H1 (cell line): ENCODE data around the gene CLCA1. TPM values are rescaled to one million over a fixed set of nuclear protein-coding genes. Genes with fewer than 3 reads are reported as not detected.
A peak's percentile ranks its signal among the peaks of the same experiment; 100 is the strongest.

Experiments
- CBX8 ChIP-seq: fragments of 300-800, 300-1000 bp; sonication (generic); IDR thresholded peaks from 2 replicates; pipeline ENCODE4 v1.7.1; 2016; ENCODE audit warnings: low read depth, low read length, borderline replicate concordance
- MAFK ChIP-seq: IDR thresholded peaks from 2 replicates; pipeline ENCODE4 v1.6.1; 2012; ENCODE audit warnings: low read depth, mild to moderate bottlenecking, improper control_type of control experiment, low read length
- polyA plus RNA-seq, 7 experiments: library from polyadenylated mRNA; depleted of rRNA in 3 of 7; stranded (reverse) in 5 of 7; unstranded in 2 of 7; fragments of >200 nt in 5 of 7; fragments of 200-250 nt in 2 of 7; gene quantifications; 1 replicate in 5 of 7; 2 replicates in 1 of 7; 4 replicates in 1 of 7; pipeline versions ENCODE4 v1.2.1 to v1.2.3, GENCODE V29; 2011 to 2013; ENCODE audit warnings: missing spikeins in 2 of 7, mixed read lengths in 2 of 7
- total RNA-seq: library from RNA; stranded (reverse); fragmentation: NEBNext Ultra II Directional; extraction: Animal tissue kit (Norgen Biotek cat#: 25700); gene quantifications from 2 replicates; pipeline ENCODE4 v1.2.1, GENCODE V29; 2021
- TF ChIP-seq, protein P1 (sequence below): fragments of 300-600 bp; sonication (generic); IDR thresholded peaks from 2 replicates; pipeline ENCODE4 v1.7.1; 2012; ENCODE audit warnings: low read length, moderate library complexity, mild to moderate bottlenecking, inconsistent platforms; ENCODE audit not compliant: insufficient replicate concordance
- TF ChIP-seq, protein P2 (sequence below), 3 experiments: IDR thresholded peaks; 1 replicate in 2 of 3; 2 replicates in 1 of 3; pipeline versions ENCODE4 v1.5.1 to v1.6.1; 2011; ENCODE audit warnings: low read length in 3 of 3, mild to moderate bottlenecking in 3 of 3, inconsistent platforms in 2 of 3, low read depth in 1 of 3, moderate library complexity in 1 of 3; ENCODE audit not compliant: insufficient read depth in 1 of 3; ENCODE audit errors: control extremely low read depth in 1 of 3

Gene CLCA1
- total and polyA plus RNA-seq, 2 of the 8 experiments (the other 6 are each of a cell fraction or from before 2014, with no cell fraction given) = not detected

DNA sequence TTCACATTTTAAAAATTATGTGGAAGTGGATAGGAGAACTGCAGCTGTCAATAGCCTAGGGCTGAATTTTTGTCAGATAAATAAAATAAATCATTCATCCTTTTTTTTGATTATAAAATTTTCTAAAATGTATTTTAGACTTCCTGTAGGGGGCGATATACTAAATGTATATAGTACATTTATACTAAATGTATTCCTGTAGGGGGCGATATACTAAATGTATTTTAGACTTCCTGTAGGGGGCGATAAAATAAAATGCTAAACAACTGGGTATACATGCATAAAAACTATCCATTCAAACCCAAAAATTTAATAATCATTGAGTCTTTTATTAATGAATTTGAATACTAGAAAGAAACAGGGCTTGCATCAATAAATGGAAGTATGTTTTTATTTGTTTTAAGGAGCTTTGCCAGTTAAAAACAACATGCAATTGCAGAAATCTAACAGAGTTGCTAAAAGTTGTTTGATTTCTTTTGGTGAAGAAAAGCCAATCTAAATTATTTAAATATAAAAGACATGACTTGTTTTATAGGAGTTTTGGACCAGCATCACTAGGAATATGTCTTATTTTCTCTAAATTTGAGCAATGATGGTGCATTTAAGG, 31.4 kb downstream of the CLCA1 start (continued):
- TF ChIP-seq, protein P1, sequence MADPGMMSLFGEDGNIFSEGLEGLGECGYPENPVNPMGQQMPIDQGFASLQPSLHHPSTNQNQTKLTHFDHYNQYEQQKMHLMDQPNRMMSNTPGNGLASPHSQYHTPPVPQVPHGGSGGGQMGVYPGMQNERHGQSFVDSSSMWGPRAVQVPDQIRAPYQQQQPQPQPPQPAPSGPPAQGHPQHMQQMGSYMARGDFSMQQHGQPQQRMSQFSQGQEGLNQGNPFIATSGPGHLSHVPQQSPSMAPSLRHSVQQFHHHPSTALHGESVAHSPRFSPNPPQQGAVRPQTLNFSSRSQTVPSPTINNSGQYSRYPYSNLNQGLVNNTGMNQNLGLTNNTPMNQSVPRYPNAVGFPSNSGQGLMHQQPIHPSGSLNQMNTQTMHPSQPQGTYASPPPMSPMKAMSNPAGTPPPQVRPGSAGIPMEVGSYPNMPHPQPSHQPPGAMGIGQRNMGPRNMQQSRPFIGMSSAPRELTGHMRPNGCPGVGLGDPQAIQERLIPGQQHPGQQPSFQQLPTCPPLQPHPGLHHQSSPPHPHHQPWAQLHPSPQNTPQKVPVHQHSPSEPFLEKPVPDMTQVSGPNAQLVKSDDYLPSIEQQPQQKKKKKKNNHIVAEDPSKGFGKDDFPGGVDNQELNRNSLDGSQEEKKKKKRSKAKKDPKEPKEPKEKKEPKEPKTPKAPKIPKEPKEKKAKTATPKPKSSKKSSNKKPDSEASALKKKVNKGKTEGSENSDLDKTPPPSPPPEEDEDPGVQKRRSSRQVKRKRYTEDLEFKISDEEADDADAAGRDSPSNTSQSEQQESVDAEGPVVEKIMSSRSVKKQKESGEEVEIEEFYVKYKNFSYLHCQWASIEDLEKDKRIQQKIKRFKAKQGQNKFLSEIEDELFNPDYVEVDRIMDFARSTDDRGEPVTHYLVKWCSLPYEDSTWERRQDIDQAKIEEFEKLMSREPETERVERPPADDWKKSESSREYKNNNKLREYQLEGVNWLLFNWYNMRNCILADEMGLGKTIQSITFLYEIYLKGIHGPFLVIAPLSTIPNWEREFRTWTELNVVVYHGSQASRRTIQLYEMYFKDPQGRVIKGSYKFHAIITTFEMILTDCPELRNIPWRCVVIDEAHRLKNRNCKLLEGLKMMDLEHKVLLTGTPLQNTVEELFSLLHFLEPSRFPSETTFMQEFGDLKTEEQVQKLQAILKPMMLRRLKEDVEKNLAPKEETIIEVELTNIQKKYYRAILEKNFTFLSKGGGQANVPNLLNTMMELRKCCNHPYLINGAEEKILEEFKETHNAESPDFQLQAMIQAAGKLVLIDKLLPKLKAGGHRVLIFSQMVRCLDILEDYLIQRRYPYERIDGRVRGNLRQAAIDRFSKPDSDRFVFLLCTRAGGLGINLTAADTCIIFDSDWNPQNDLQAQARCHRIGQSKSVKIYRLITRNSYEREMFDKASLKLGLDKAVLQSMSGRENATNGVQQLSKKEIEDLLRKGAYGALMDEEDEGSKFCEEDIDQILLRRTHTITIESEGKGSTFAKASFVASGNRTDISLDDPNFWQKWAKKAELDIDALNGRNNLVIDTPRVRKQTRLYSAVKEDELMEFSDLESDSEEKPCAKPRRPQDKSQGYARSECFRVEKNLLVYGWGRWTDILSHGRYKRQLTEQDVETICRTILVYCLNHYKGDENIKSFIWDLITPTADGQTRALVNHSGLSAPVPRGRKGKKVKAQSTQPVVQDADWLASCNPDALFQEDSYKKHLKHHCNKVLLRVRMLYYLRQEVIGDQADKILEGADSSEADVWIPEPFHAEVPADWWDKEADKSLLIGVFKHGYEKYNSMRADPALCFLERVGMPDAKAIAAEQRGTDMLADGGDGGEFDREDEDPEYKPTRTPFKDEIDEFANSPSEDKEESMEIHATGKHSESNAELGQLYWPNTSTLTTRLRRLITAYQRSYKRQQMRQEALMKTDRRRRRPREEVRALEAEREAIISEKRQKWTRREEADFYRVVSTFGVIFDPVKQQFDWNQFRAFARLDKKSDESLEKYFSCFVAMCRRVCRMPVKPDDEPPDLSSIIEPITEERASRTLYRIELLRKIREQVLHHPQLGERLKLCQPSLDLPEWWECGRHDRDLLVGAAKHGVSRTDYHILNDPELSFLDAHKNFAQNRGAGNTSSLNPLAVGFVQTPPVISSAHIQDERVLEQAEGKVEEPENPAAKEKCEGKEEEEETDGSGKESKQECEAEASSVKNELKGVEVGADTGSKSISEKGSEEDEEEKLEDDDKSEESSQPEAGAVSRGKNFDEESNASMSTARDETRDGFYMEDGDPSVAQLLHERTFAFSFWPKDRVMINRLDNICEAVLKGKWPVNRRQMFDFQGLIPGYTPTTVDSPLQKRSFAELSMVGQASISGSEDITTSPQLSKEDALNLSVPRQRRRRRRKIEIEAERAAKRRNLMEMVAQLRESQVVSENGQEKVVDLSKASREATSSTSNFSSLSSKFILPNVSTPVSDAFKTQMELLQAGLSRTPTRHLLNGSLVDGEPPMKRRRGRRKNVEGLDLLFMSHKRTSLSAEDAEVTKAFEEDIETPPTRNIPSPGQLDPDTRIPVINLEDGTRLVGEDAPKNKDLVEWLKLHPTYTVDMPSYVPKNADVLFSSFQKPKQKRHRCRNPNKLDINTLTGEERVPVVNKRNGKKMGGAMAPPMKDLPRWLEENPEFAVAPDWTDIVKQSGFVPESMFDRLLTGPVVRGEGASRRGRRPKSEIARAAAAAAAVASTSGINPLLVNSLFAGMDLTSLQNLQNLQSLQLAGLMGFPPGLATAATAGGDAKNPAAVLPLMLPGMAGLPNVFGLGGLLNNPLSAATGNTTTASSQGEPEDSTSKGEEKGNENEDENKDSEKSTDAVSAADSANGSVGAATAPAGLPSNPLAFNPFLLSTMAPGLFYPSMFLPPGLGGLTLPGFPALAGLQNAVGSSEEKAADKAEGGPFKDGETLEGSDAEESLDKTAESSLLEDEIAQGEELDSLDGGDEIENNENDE = peak; percentile 55
- TF ChIP-seq, protein P2, sequence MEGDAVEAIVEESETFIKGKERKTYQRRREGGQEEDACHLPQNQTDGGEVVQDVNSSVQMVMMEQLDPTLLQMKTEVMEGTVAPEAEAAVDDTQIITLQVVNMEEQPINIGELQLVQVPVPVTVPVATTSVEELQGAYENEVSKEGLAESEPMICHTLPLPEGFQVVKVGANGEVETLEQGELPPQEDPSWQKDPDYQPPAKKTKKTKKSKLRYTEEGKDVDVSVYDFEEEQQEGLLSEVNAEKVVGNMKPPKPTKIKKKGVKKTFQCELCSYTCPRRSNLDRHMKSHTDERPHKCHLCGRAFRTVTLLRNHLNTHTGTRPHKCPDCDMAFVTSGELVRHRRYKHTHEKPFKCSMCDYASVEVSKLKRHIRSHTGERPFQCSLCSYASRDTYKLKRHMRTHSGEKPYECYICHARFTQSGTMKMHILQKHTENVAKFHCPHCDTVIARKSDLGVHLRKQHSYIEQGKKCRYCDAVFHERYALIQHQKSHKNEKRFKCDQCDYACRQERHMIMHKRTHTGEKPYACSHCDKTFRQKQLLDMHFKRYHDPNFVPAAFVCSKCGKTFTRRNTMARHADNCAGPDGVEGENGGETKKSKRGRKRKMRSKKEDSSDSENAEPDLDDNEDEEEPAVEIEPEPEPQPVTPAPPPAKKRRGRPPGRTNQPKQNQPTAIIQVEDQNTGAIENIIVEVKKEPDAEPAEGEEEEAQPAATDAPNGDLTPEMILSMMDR (IDR thresholded peaks at IDR 0.05; ENCODE audit: control extremely low read depth in 1 of 3, insufficient read depth in 1 of 3, low read depth in 1 of 3, low read length in 3 of 3) = peak in 2 of 3 experiments; percentile 64 to 99; a peak in 3 of 4 replicates
- no peak for TF ChIP-seq CBX8
- no peak for TF ChIP-seq MAFK
